Measurements from ENCODE around the gene PAPOLG. TPM values are rescaled to one million over a fixed set of nuclear protein-coding genes. Genes with fewer than 3 reads are reported as not detected.

Gene PAPOLG
- total RNA-seq, 1 donor from 2014 or later: 16.1 TPM

- Histone ChIP-seq H3K36me3 (no peaks in the 10 kb centered on the region), H3K9me3 (no peaks in the 10 kb centered on the region), H3K27me3 (ENCODE audit: low read depth) (no peaks in the 10 kb centered on the region), H3K4me3 (no peak overlapping the region), H3K27ac (no peak overlapping the region), H3K4me1 (no peaks in the 10 kb centered on the region)
- no peak for TF ChIP-seq CTCF (IDR thresholded peaks at IDR 0.05)
- intact Hi-C loops (cut with DNase I): no loop called here
- DNase-seq (no peak), ATAC-seq (peak; percentile 54 to 57)
Observed at GRCh38 chr2:60717691-60718090, 38.4 kb upstream of the PAPOLG start.

GRCh38 chr2:60719331-60719730, 36.7 kb upstream of the PAPOLG start:
- no peak for TF ChIP-seq CTCF (IDR thresholded peaks at IDR 0.05)
- no peaks in the 10 kb centered on the region for H3K27me3 ChIP-seq (ENCODE audit: low read depth)
- H3K9me3 ChIP-seq: no peaks in the 10 kb centered on the region
- no peak overlapping the region for H3K27ac ChIP-seq
- H3K4me3 ChIP-seq: no peak overlapping the region
- no peak for DNase-seq
- no peaks in the 10 kb centered on the region for H3K36me3 ChIP-seq
- no peaks in the 10 kb centered on the region for H3K4me1 ChIP-seq
- intact Hi-C loops (cut with DNase I): no loop called here
- ATAC-seq: no peak

- ATAC-seq: no peak
- H3K4me3 ChIP-seq: no peak overlapping the region
- intact Hi-C loops (cut with DNase I): no loop called here
Observed at GRCh38 chr2:60725466-60725865, 30.6 kb upstream of the PAPOLG start.

GRCh38 chr2:60728855-60729254, 27.2 kb upstream of the PAPOLG start:
- Histone ChIP-seq H3K9me3 (no peaks in the 10 kb centered on the region), H3K4me3 (no peak overlapping the region), H3K27ac (no peak overlapping the region), H3K4me1 (no peaks in the 10 kb centered on the region), H3K27me3 (ENCODE audit: low read depth) (no peaks in the 10 kb centered on the region), H3K36me3 (no peaks in the 10 kb centered on the region)
- DNase-seq (no peak), ATAC-seq (no peak)
- intact Hi-C loops (cut with DNase I): no loop called here
- TF ChIP-seq CTCF (IDR thresholded peaks at IDR 0.05): no peak

More at GRCh38 chr2:60725466-60725865, 30.6 kb upstream of the PAPOLG start:
- no peak overlapping the region for H3K27ac ChIP-seq
- no peaks in the 10 kb centered on the region for H3K4me1 ChIP-seq
- H3K9me3 ChIP-seq: no peaks in the 10 kb centered on the region
- DNase-seq: no peak
- H3K36me3 ChIP-seq: no peaks in the 10 kb centered on the region
- no peak for TF ChIP-seq CTCF (IDR thresholded peaks at IDR 0.05)
- no peaks in the 10 kb centered on the region for H3K27me3 ChIP-seq (ENCODE audit: low read depth)

- Histone ChIP-seq H3K36me3 (no peaks in the 10 kb centered on the region), H3K27ac (no peak overlapping the region), H3K4me1 (no peaks in the 10 kb centered on the region), H3K27me3 (ENCODE audit: low read depth) (peaks cover 18% of the 10 kb centered on the region), H3K4me3 (peak overlapping the region; percentile 42), H3K9me3 (no peaks in the 10 kb centered on the region)
- no peak for DNase-seq
- no peak for TF ChIP-seq CTCF (IDR thresholded peaks at IDR 0.05)
- intact Hi-C loops (cut with DNase I): no loop called here
- ATAC-seq: peak; percentile 50 to 61
Observed at GRCh38 chr2:60735496-60736250, 20.4 kb upstream of the PAPOLG start.
